ELF-1 (cell line): ENCODE results near the gene GPR50.

Experiments used
- DNase-seq: peaks from one replicate; pipeline ENCODE4 v3.0.0-alpha.2; 2016; ENCODE audit warnings: low read depth, low spot score

GPR50 gene

DNA sequence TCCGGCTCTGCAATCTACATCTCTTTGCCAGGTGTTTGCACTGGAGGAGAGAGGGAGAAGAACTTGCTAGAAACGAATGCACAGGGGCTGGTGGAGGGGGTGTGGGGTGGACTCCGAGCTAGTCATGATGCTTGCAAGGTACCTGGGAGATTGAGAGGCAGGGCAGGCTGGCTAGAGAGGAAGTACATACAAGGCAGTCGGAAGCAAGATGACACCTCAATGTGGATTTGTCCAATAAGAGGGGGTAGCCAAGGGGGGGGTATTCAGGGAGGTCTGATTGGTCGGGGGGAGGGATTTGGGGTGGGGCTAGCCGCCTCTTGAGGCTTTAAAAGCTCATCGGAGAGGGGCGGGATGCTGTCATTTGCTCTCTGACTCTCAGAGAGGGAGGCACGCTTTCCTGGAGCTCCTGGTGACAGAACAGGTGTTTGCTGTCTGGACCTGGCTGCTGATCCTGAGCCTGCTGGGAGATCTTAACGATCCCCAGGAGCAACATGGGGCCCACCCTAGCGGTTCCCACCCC is at the start of gene GPR50:
TSS of gene GPR50 (plus strand) at position 354 of the 520 bp plus-strand sequence. CDS start at position 492, 138 bp downstream.
- peak; percentile 68 for DNase-seq

- DNase-seq = no peak
These were observed 43.9 kb upstream of the GPR50 start for GRCh38 chrX:151132531-151132930.

GRCh38 chrX:151151665-151152267 is 24.6 kb upstream of the GPR50 start:
- DNase-seq = peak; percentile 68

DNA sequence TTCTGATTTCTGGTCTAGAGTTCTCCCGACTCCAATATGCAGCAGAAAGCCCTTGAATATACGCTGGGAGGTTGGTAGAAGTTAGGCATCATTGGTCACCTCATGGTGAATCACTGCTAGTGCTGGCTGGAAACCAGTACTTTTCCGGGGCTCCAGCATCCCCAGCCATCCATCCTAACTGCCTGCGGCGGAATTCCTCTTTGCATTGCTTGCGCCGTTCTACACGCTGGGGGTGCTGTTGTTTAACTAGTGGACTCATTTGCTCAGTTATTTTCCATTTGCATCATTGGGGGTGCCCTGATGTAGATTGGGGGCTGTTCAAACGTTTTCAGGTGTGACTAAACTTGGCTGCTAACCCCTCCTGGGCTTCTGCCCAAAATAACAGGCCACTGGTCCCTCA is 23.3 kb upstream of the GPR50 start:
- peak; percentile 87 for DNase-seq

- DNase-seq = no peak
These were observed 22.7 kb upstream of the GPR50 start for GRCh38 chrX:151153667-151154066.

- DNase-seq = no peak
These were observed 21.1 kb upstream of the GPR50 start for GRCh38 chrX:151155234-151155633.

- no peak for DNase-seq
These were observed 14.7 kb upstream of the GPR50 start for GRCh38 chrX:151161690-151162089.

DNA sequence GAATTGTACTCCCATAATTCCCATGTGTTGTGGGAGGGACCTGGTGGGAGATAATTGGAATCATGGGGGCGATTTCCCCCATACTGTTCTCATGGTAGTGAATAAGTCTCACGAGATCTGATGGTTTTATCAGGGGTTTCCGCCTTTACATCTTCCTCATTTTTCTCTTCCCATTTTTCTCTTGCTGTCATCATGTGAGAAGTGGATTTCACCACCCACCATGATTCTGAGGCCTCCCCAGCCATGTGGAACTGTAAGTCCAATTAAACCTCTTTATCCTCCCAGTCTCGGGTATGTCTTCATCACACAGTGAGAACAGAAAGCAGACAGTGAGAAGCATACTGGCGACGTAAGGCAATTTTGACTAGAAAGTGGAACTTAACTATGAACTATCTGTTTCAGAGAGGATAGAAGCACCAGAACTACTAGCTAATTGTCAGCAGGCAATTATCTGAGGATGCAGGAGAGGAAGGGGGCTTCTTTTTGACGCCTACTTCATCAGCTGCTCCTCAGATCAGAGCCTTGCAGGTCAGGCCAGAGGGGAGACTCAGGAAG is 8.5 kb upstream of the GPR50 start:
- DNase-seq = no peak

DNA sequence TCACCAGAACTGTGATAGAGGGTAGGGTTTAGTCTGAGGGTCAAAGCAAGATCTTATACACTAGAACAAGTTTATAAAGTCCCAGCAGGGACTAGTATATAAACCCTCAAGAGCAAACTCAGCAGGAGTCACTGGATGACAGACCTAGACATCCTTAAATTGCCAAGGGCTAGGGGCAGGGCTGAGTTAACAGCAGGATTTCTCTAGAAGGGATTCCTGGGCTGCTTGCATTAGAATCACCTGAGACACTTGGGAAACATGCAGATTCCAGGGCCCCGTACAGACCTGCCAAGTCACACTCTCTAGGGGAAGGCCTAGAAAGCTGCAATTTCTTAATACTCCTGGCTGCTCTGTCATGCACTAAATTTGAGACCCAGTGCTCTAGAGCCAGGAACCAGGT is 6.6 kb upstream of the GPR50 start:
- peak; percentile 80 for DNase-seq

GRCh38 chrX:151174581-151175282 is 1.7 kb upstream of the GPR50 start:
- peak; percentile 79 for DNase-seq

DNA sequence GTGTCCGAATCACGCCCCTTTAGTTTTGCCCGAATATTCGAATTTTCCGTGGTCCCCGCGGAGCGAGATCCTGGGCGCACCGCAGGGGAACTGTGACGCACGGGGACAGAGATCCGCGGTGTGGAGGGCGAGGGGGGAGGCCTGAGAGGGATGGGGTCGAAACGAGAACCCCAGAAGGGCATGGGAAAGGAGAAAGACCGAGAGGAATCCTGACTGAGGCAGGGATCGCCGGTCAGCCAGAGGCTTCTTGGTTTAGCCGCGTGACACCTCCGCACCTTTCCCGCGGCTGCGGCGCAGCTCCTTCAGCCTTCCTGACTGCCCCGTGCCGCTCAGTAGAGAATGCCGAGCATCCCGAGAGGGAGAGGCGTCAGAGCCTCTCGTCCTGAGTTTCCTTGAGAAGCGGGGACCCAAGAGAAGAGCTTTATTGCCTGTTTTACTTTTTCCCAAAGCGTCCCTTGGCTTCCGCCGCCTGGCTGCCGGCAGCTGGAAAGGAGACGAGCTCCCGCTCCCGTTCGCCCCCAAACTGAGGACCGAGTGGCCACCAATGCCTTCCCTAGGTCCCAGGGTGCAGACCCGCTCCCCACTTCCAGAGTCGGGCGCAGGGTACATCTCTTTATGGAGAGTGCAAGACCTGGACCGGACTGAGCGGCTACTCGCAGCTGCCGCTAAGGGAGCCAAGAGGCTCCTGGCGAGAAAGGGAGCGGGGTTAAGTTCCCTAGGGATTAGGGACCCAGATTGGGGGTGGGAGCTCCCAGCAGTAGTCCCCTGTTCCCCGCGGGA is 911 bp upstream of the GPR50 start:
- DNase-seq = peak; percentile 45

DNA sequence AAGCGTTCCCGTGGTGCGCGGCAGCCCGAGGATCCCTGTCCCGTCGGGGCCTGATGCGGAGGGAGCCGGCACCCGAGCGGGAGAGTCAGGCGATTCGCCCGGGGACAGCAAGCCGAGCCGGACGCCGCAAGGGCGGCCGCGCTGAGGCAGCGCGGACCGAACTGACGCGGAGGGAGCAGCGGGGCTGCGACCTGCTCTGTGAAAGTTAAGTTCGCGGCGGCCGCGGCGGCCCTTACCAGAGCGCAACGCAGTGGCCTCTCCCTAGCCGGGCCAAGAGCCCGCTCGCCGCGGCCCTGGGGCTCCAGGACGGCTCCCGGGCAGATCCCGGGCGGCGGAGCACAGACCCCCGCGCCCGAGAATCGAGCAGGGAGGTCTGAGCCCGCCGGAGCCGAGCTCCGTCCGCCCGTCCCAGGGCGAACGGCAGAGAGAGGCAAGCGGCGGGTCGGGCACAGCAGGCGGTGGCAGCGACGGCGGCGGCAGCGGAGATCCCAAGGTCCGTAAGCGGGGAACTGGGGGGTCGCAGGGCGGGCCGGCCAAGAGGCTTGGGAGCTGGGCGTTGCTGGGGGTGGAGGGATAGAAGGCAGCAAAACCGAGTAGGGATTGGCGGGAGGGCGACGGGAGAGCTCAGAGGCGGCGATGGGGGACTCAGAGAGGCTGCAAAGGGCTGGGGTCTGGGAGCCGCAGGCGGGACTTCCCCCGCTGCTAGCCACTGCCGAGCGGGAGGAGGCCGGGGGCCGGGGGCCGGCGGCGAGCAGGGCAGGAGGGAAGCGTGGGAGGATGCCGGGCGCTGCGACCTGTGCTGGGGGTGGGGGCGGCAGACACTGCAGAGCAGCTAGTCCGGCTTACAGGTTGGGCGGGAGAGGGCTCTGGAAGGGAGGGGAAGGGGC is 1.0 kb downstream of the GPR50 start:
- DNase-seq = peak; percentile 73

GRCh38 chrX:151178746-151179145 is 2.4 kb downstream of the GPR50 start:
- DNase-seq = no peak

DNA sequence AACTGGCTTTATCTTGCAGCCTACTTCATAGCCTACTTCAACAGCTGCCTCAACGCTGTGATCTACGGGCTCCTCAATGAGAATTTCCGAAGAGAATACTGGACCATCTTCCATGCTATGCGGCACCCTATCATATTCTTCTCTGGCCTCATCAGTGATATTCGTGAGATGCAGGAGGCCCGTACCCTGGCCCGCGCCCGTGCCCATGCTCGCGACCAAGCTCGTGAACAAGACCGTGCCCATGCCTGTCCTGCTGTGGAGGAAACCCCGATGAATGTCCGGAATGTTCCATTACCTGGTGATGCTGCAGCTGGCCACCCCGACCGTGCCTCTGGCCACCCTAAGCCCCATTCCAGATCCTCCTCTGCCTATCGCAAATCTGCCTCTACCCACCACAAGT is 4.0 kb downstream of the GPR50 start:
- no peak for DNase-seq

GRCh38 chrX:151181088-151181487 is 4.7 kb downstream of the GPR50 start:
- DNase-seq = no peak

DNA sequence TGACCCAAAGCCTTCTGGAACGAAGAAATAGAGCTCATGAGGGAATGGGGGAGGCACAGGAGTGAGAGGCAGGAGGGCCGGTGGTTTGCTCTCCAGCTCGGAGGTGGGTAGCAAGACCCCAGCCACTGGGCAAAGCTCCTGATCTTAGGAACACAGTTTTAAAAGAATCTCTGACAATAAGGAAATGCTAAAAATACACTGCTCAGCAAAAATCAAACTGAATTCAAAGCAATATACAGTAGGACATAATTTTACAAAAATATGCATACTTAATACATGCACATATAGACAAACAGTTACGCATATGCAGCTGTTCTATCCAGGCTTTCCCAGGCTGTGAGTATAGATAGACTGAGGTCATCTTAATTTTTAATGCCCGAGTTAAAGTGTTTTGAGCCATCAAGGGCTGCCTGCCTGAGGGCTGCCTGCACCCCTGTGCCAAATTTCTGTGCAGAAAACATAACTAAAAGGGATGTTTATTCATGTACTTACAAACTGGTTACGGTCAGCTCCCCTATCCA is 6.9 kb downstream of the GPR50 start:
- DNase-seq = no peak

GRCh38 chrX:151183912-151184565 is 7.7 kb downstream of the GPR50 start:
- peak; percentile 56 for DNase-seq

- no peak for DNase-seq
These were observed 8.3 kb downstream of the GPR50 start for GRCh38 chrX:151184705-151185104.

GRCh38 chrX:151206871-151207270 is 30.5 kb downstream of the GPR50 start:
- DNase-seq = no peak

DNA sequence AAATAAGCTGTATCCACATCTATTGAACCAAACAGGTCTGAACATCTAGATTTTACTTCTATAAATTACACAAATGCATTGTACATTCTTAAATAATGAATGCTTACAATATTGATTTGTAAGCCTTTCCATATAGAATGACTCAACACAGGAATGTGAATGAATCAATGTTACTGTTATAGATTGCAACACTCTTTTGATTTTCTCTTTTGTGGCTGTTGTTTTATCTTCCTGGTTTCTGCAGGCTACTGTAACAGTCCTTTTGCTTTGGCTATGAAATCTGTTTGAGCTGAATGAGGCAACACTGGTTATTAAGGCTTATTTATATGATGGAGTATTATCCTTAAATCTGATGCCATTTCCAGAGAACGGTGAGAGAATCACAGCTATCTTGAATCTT is 49.5 kb downstream of the GPR50 start:
- DNase-seq = no peak
